ENCODE data around the gene BIRC2. TPM values are rescaled to one million over a fixed set of nuclear protein-coding genes. Genes with fewer than 3 reads are reported as not detected.

Gene BIRC2
- total and polyA plus RNA-seq, 2 of the 4 experiments (the other 2 are of a cell fraction): 48.0 to 204 TPM

DNA sequence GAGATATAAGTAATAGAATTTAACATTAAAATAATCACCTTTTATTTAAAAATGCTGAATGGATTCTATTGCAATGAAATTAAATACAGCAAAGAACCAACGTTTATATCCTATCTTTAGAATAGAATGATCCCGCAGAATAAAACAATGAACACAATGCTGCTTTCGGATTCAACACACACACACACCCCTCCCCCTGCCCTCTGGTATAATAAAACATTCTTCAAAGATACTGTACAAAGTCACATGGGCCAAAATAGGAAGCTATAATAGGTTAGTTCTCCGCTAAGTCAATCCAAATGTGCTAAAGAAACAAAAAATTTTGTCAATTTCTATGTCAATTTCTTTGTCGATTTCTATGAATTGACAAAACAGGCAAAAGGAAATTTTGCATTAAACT is 58.5 kb downstream of the BIRC2 start:
- Histone ChIP-seq H3K4ac (ENCODE audit: low read depth, low read length) (no peak overlapping the region), H3K9ac (ENCODE audit: low read depth, low read length) (no peak overlapping the region), H3K36me3 (ENCODE audit: control insufficient read depth, insufficient read depth, low read length) (peaks cover 24% of the 10 kb centered on the region), H4K5ac (ENCODE audit: low read depth, low read length) (no peak overlapping the region), H3K4me3 (ENCODE audit: insufficient read depth, low read depth, low read length) (no peak overlapping the region), H3K18ac (ENCODE audit: low read depth, low read length) (no peak overlapping the region), H3K9me1 (ENCODE audit: insufficient read depth, low read length) (peaks cover 19% of the 10 kb centered on the region), H3K23ac (ENCODE audit: low read depth, low read length) (no peak overlapping the region), H3K9me3 (ENCODE audit: control insufficient read depth, insufficient read depth, low read length) (no peaks in the 10 kb centered on the region), H3K27me3 (ENCODE audit: control insufficient read depth, insufficient read depth, low read length) (no peaks in the 10 kb centered on the region), H2BK120ac (ENCODE audit: low read depth, low read length) (no peak overlapping the region), H2BK5ac (ENCODE audit: low read depth, low read length, poor library complexity, severe bottlenecking) (no peak overlapping the region), H2AK9ac (replicated peaks; ENCODE audit: low read depth, low read length, poor library complexity) (no peak overlapping the region), H3K4me1 (ENCODE audit: control insufficient read depth, insufficient read depth, low read length) (peaks cover 4% of the 10 kb centered on the region), H3K4me2 (ENCODE audit: low read depth, low read length) (no peak overlapping the region), H4K20me1 (ENCODE audit: insufficient read depth, low read length) (peaks cover 38% of the 10 kb centered on the region; the same call in 1 of the 2 replicates), H3K56ac (ENCODE audit: extremely low read depth, insufficient read depth, low read length) (no peak overlapping the region), H2BK15ac (ENCODE audit: low read depth, low read length) (no peak overlapping the region), H2AFZ (replicated peaks; ENCODE audit: low read length, poor library complexity) (no peak overlapping the region), H2BK20ac (ENCODE audit: low read depth, low read length) (no peak overlapping the region), H3K79me1 (ENCODE audit: low read depth in 1 of 2, low read length in 2 of 2) (peaks cover 18 to 63% of the 10 kb centered on the region in 2 experiments), H2AK5ac (ENCODE audit: low read depth, low read length) (no peak overlapping the region), H4K91ac (ENCODE audit: insufficient read depth, low read depth, low read length) (no peak overlapping the region), H3K27ac (ENCODE audit: insufficient read depth, low read length) (no peak overlapping the region), H4K8ac (ENCODE audit: low read depth in 2 of 2, low read length in 2 of 2) (no peak overlapping the region), H3K14ac (replicated peaks; ENCODE audit: low read depth, low read length) (no peak overlapping the region)
- WGBS, 2 experiments (ENCODE audit: extremely low coverage in 2 of 2, insufficient read length in 1 of 2): no CpG with 5 or more reads among the region's 5 CpGs
- DNase-seq (no peak), ATAC-seq (ENCODE audit: low read depth) (no peak)
- dilution Hi-C loops (cut with HindIII; ENCODE audit: low sequenced_read_pairs, unreplicated experiment) (no loop called here), intact Hi-C loops (cut with micrococcal nuclease) (loop anchor here (10.0 kb wide), 1 partner anchor 51 kb away; no protein-coding TSS in a partner anchor), in situ Hi-C loops (cut with MboI; ENCODE audit: low sequenced_read_pairs) (no loop called here)
- TF ChIP-seq BHLHE40 (IDR thresholded peaks at IDR 0.05; ENCODE audit: low read depth, low read length) (no peak), FOS (IDR thresholded peaks at IDR 0.05; ENCODE audit: low read depth, low read length) (no peak), POLR2A (IDR thresholded peaks at IDR 0.05; ENCODE audit: low read depth, low read length) (no peak), SMC3 (IDR thresholded peaks at IDR 0.05; ENCODE audit: low read depth, low read length) (no peak), CHD1 (IDR thresholded peaks at IDR 0.05; ENCODE audit: low read depth, low read length) (no peak), MAZ (IDR thresholded peaks at IDR 0.05; ENCODE audit: borderline replicate concordance, low read depth, low read length) (no peak), RCOR1 (IDR thresholded peaks at IDR 0.05; ENCODE audit: insufficient replicate concordance, low read length) (no peak), MXI1 (IDR thresholded peaks at IDR 0.05; ENCODE audit: borderline replicate concordance, low read depth, low read length) (no peak), RAD21 (IDR thresholded peaks at IDR 0.05; ENCODE audit: low read length) (no peak), CEBPB (IDR thresholded peaks at IDR 0.05; ENCODE audit: low read depth, low read length) (no peak)
- TF ChIP-seq, protein P1, sequence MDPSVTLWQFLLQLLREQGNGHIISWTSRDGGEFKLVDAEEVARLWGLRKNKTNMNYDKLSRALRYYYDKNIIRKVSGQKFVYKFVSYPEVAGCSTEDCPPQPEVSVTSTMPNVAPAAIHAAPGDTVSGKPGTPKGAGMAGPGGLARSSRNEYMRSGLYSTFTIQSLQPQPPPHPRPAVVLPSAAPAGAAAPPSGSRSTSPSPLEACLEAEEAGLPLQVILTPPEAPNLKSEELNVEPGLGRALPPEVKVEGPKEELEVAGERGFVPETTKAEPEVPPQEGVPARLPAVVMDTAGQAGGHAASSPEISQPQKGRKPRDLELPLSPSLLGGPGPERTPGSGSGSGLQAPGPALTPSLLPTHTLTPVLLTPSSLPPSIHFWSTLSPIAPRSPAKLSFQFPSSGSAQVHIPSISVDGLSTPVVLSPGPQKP (IDR thresholded peaks at IDR 0.05; ENCODE audit: borderline replicate concordance, low read depth, low read length): no peak
- TF ChIP-seq, protein P2, sequence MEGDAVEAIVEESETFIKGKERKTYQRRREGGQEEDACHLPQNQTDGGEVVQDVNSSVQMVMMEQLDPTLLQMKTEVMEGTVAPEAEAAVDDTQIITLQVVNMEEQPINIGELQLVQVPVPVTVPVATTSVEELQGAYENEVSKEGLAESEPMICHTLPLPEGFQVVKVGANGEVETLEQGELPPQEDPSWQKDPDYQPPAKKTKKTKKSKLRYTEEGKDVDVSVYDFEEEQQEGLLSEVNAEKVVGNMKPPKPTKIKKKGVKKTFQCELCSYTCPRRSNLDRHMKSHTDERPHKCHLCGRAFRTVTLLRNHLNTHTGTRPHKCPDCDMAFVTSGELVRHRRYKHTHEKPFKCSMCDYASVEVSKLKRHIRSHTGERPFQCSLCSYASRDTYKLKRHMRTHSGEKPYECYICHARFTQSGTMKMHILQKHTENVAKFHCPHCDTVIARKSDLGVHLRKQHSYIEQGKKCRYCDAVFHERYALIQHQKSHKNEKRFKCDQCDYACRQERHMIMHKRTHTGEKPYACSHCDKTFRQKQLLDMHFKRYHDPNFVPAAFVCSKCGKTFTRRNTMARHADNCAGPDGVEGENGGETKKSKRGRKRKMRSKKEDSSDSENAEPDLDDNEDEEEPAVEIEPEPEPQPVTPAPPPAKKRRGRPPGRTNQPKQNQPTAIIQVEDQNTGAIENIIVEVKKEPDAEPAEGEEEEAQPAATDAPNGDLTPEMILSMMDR (conservative IDR thresholded peaks at IDR 0.05; ENCODE audit: low read depth, low read length): no peak
- CTCF ChIA-PET: interaction anchor here (2.2 kb wide), 1 partner anchor 15 kb away, joined by 7 read pairs; no protein-coding TSS in a partner anchor
- POLR2A ChIA-PET (ENCODE audit: unreplicated experiment): no interaction called here
- no TSS peak for BruUV-seq (replicated peaks)
